ENCODE measurements around the gene F12.
A peak's percentile ranks its signal among the peaks of the same experiment; 100 is the strongest.

The F12 gene

GRCh38 chr5:177389241-177390169 lies 19.9 kb downstream of the F12 start:
- H3K27me3 ChIP-seq (ENCODE audit: insufficient read depth, low read length), result no peaks in the 10 kb centered on the region
- WGBS (ENCODE audit: extremely low coverage, insufficient coverage, insufficient read length), result no CpG with 5 or more reads among the region's 21 CpGs
- H4K12ac ChIP-seq (ENCODE audit: low read depth, low read length), result no peak overlapping the region

GRCh38 chr5:177388521-177389052 lies 20.8 kb downstream of the F12 start:
- Histone ChIP-seq H3K27me3 (ENCODE audit: insufficient read depth, low read length) (no peaks in the 10 kb centered on the region), H3K79me2 (ENCODE audit: control insufficient read depth, insufficient read depth, low read length, poor library complexity) (no peaks in the 10 kb centered on the region), H2BK12ac (ENCODE audit: low read length) (no peak overlapping the region), H3K14ac (ENCODE audit: low read length) (no peak overlapping the region), H2AFZ (ENCODE audit: insufficient read depth, low read length, poor library complexity) (no peak overlapping the region), H3K36me3 (ENCODE audit: control insufficient read depth in 1 of 2, insufficient read depth in 2 of 2, low read length in 2 of 2) (no peaks in the 10 kb centered on the region), H2BK5ac (ENCODE audit: low read depth, low read length, poor library complexity) (no peak overlapping the region), H3K4me2 (ENCODE audit: low read length) (no peak overlapping the region), H4K91ac (ENCODE audit: low read depth, low read length) (peak overlapping the region; percentile 11), H3K79me1 (ENCODE audit: low read length) (peaks cover 5% of the 10 kb centered on the region), H3K4ac (ENCODE audit: low read depth, low read length) (no peak overlapping the region), H3K4me3 (ENCODE audit: low read depth, low read length) (no peak overlapping the region), H4K12ac (ENCODE audit: low read depth, low read length) (no peak overlapping the region), H3K23ac (ENCODE audit: low read length) (no peak overlapping the region), H2BK120ac (ENCODE audit: insufficient read depth, low read length, poor library complexity) (no peak overlapping the region), H3K9me3 (ENCODE audit: insufficient read depth, low read depth, low read length) (peaks cover 1% of the 10 kb centered on the region), H3K9ac (ENCODE audit: low read length) (no peak overlapping the region), H2AK5ac (ENCODE audit: low read length) (no peak overlapping the region), H3K4me1 (ENCODE audit: control insufficient read depth in 1 of 2, insufficient read depth in 2 of 2, low read length in 2 of 2) (peaks cover 14 to 17% of the 10 kb centered on the region in 2 experiments), H3K27ac (ENCODE audit: low read depth, low read length) (no peak overlapping the region), H4K8ac (ENCODE audit: low read depth, low read length) (no peak overlapping the region), H3K18ac (ENCODE audit: low read length) (peak overlapping the region; percentile 34)
- no CpG with 5 or more reads among the region's 10 CpGs for WGBS (ENCODE audit: extremely low coverage, insufficient coverage, insufficient read length)
- DNase-seq, result no peak

More at GRCh38 chr5:177389241-177390169, 19.9 kb downstream of the F12 start:
- peaks cover 5% of the 10 kb centered on the region for H3K79me1 ChIP-seq (ENCODE audit: low read length)
- H2BK12ac ChIP-seq (ENCODE audit: low read length), result no peak overlapping the region
- H3K4me1 ChIP-seq (ENCODE audit: control insufficient read depth in 1 of 2, insufficient read depth in 2 of 2, low read length in 2 of 2), result peaks cover 14 to 17% of the 10 kb centered on the region in 2 experiments
- peak; percentile 90 to 95 for DNase-seq
- H2AK5ac ChIP-seq (ENCODE audit: low read length), result no peak overlapping the region
- peak overlapping the region; percentile 9 for H4K91ac ChIP-seq (ENCODE audit: low read depth, low read length)
- H3K27ac ChIP-seq (ENCODE audit: low read depth, low read length), result peak overlapping the region; percentile 7
- H3K23ac ChIP-seq (ENCODE audit: low read length), result no peak overlapping the region
- H3K4ac ChIP-seq (ENCODE audit: low read depth, low read length), result no peak overlapping the region
- no peak overlapping the region for H2BK5ac ChIP-seq (ENCODE audit: low read depth, low read length, poor library complexity)
- H3K79me2 ChIP-seq (ENCODE audit: control insufficient read depth, insufficient read depth, low read length, poor library complexity), result no peaks in the 10 kb centered on the region
- no peak overlapping the region for H3K9ac ChIP-seq (ENCODE audit: low read length)
- H4K8ac ChIP-seq (ENCODE audit: low read depth, low read length), result no peak overlapping the region
- peaks cover 1% of the 10 kb centered on the region for H3K9me3 ChIP-seq (ENCODE audit: insufficient read depth, low read depth, low read length)
- no peak overlapping the region for H3K18ac ChIP-seq (ENCODE audit: low read length)
- peak overlapping the region; percentile 23 for H3K4me2 ChIP-seq (ENCODE audit: low read length)
- no peak overlapping the region for H3K4me3 ChIP-seq (ENCODE audit: low read depth, low read length)
- no peak overlapping the region for H2AFZ ChIP-seq (ENCODE audit: insufficient read depth, low read length, poor library complexity)
- H3K14ac ChIP-seq (ENCODE audit: low read length), result no peak overlapping the region
- H2BK120ac ChIP-seq (ENCODE audit: insufficient read depth, low read length, poor library complexity), result peak overlapping the region; percentile 18
- H3K36me3 ChIP-seq (ENCODE audit: control insufficient read depth in 1 of 2, insufficient read depth in 2 of 2, low read length in 2 of 2), result no peaks in the 10 kb centered on the region

- Histone ChIP-seq H3K9me3 (ENCODE audit: insufficient read depth, low read depth, low read length) (peaks cover 1% of the 10 kb centered on the region), H4K12ac (ENCODE audit: low read depth, low read length) (no peak overlapping the region), H3K9ac (ENCODE audit: low read length) (no peak overlapping the region), H3K79me1 (ENCODE audit: low read length) (peaks cover 5% of the 10 kb centered on the region), H3K14ac (ENCODE audit: low read length) (no peak overlapping the region), H3K79me2 (ENCODE audit: control insufficient read depth, insufficient read depth, low read length, poor library complexity) (no peaks in the 10 kb centered on the region), H3K4me2 (ENCODE audit: low read length) (no peak overlapping the region), H3K4me1 (ENCODE audit: control insufficient read depth in 1 of 2, insufficient read depth in 2 of 2, low read length in 2 of 2) (peaks cover 14 to 17% of the 10 kb centered on the region in 2 experiments), H3K27ac (ENCODE audit: low read depth, low read length) (no peak overlapping the region), H4K8ac (ENCODE audit: low read depth, low read length) (no peak overlapping the region), H3K23ac (ENCODE audit: low read length) (no peak overlapping the region), H3K27me3 (ENCODE audit: insufficient read depth, low read length) (no peaks in the 10 kb centered on the region), H2AFZ (ENCODE audit: insufficient read depth, low read length, poor library complexity) (no peak overlapping the region), H3K4me3 (ENCODE audit: low read depth, low read length) (no peak overlapping the region), H2BK120ac (ENCODE audit: insufficient read depth, low read length, poor library complexity) (no peak overlapping the region), H3K36me3 (ENCODE audit: control insufficient read depth in 1 of 2, insufficient read depth in 2 of 2, low read length in 2 of 2) (no peaks in the 10 kb centered on the region), H3K4ac (ENCODE audit: low read depth, low read length) (no peak overlapping the region), H2AK5ac (ENCODE audit: low read length) (no peak overlapping the region), H4K91ac (ENCODE audit: low read depth, low read length) (no peak overlapping the region), H3K18ac (ENCODE audit: low read length) (no peak overlapping the region), H2BK5ac (ENCODE audit: low read depth, low read length, poor library complexity) (no peak overlapping the region), H2BK12ac (ENCODE audit: low read length) (no peak overlapping the region)
- no peak for DNase-seq
- WGBS (ENCODE audit: extremely low coverage, insufficient coverage, insufficient read length), result no CpG with 5 or more reads among the region's 14 CpGs
Measured at GRCh38 chr5:177387405-177387804, 22.0 kb downstream of the F12 start.

- H3K27ac ChIP-seq (ENCODE audit: low read depth, low read length), result no peak overlapping the region
- H3K9me3 ChIP-seq (ENCODE audit: insufficient read depth, low read depth, low read length), result peaks cover 1% of the 10 kb centered on the region
- no peaks in the 10 kb centered on the region for H3K79me2 ChIP-seq (ENCODE audit: control insufficient read depth, insufficient read depth, low read length, poor library complexity)
- no peak overlapping the region for H3K4me3 ChIP-seq (ENCODE audit: low read depth, low read length)
- no peak overlapping the region for H3K4me2 ChIP-seq (ENCODE audit: low read length)
- H3K18ac ChIP-seq (ENCODE audit: low read length), result no peak overlapping the region
- no peaks in the 10 kb centered on the region for H3K27me3 ChIP-seq (ENCODE audit: insufficient read depth, low read length)
- no peak overlapping the region for H3K4ac ChIP-seq (ENCODE audit: low read depth, low read length)
- no peak overlapping the region for H4K12ac ChIP-seq (ENCODE audit: low read depth, low read length)
- no peak overlapping the region for H3K23ac ChIP-seq (ENCODE audit: low read length)
- H2BK5ac ChIP-seq (ENCODE audit: low read depth, low read length, poor library complexity), result no peak overlapping the region
- no peaks in the 10 kb centered on the region for H3K36me3 ChIP-seq (ENCODE audit: control insufficient read depth in 1 of 2, insufficient read depth in 2 of 2, low read length in 2 of 2)
- H2BK120ac ChIP-seq (ENCODE audit: insufficient read depth, low read length, poor library complexity), result no peak overlapping the region
- peaks cover 14 to 17% of the 10 kb centered on the region in 2 experiments for H3K4me1 ChIP-seq (ENCODE audit: control insufficient read depth in 1 of 2, insufficient read depth in 2 of 2, low read length in 2 of 2)
- H2BK12ac ChIP-seq (ENCODE audit: low read length), result no peak overlapping the region
- no peak overlapping the region for H2AFZ ChIP-seq (ENCODE audit: insufficient read depth, low read length, poor library complexity)
- no peak overlapping the region for H2AK5ac ChIP-seq (ENCODE audit: low read length)
- no peak for DNase-seq
- no peak overlapping the region for H3K14ac ChIP-seq (ENCODE audit: low read length)
- H4K91ac ChIP-seq (ENCODE audit: low read depth, low read length), result no peak overlapping the region
- peaks cover 5% of the 10 kb centered on the region for H3K79me1 ChIP-seq (ENCODE audit: low read length)
- WGBS (ENCODE audit: extremely low coverage, insufficient coverage, insufficient read length), result no CpG with 5 or more reads among the region's 8 CpGs
- H4K8ac ChIP-seq (ENCODE audit: low read depth, low read length), result no peak overlapping the region
- no peak overlapping the region for H3K9ac ChIP-seq (ENCODE audit: low read length)
Measured at GRCh38 chr5:177386542-177386941, 22.8 kb downstream of the F12 start.
